Stimulated activated CD8-positive, alpha-beta memory T cell treated with anti-CD3 and anti-CD28 coated beads, Interleukin-4, amount 100 ng/mL, for 48 hours (primary cell): ENCODE results near the gene LANCL3.

Experiments used
- DNase-seq: peaks from one replicate; pipeline ENCODE4 v3.0.0-alpha.2; 2020

Gene LANCL3

DNA sequence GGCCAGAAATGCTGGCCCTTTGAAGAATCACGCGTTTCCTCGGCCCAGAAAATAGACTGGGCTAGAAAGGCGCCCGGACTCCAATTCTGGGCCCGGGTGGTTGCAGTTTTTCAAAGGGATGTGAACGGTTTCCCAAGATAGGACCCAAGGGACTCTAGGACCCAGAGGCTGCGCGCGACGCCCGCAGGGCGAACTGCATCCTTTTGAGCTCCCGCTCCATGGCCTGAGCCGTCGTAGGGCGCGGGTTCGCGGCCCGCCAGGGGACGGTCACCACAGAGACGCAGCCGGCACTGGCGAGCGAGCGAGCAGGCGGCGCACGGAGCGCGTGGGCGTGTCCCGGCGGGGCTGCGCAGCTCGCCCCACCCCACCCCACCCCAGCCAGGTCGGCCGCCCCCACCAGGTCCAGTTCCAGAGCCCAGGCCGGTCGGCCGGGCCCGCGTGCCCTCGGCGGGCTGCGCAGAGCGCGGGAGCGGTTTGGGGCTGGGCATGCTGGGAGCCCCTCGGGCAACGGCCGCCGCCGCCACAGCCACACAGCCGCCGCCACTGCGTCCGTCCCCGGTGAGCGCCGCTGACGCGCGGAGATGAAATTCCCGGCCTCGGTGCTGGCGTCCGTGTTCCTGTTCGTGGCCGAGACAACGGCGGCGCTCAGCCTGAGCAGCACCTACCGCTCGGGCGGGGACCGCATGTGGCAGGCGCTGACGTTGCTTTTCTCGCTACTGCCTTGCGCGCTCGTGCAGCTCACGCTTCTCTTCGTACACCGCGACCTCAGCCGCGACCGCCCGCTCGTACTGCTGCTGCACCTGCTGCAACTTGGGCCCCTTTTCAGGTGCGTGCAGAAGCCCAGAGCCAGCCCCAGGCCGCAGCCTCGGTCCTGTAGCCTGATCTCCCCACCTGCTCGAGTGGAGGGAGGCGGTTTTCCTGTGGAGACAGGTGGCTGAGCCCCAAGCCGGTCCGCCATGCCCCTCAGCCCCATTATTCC, 114.2 kb downstream of the LANCL3 start, which contains the start of gene XK:
TSS of gene XK (plus strand) at position 411 of the 979 bp plus-strand sequence. CDS start at position 582, 171 bp downstream.
- DNase-seq: peak; percentile 50

- no peak for DNase-seq
These were observed 115.0 kb downstream of the LANCL3 start for GRCh38 chrX:37686369-37686995.

- DNase-seq: no peak
These were observed 115.5 kb downstream of the LANCL3 start for GRCh38 chrX:37686996-37687395.

GRCh38 chrX:37690119-37690518, 118.7 kb downstream of the LANCL3 start:
- no peak for DNase-seq

- DNase-seq: no peak
These were observed 121.5 kb downstream of the LANCL3 start for GRCh38 chrX:37692918-37693317.

- DNase-seq: no peak
These were observed 125.8 kb downstream of the LANCL3 start for GRCh38 chrX:37697169-37697760.

DNA sequence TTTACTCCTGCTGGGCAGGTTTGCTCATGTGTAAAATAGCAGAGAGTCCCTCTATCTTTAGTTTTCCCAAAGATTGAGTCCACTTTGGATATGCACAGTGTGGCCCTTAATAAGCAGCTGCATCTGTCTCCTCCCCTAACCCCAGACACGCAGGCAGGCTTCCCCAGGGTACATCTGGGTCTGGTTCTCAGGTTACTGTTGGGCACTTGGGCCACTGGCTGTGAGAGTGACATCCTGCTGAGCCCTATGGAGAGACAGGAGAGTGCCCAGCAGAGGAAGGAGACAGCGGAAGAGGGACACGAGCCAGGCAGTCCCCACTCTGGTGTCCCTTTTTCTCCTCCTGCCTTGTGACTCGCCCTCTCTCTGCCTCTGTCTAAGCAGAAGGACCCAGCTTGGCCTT, 130.1 kb downstream of the LANCL3 start:
- DNase-seq: no peak

- no peak for DNase-seq
These were observed 140.5 kb downstream of the LANCL3 start for GRCh38 chrX:37711991-37712390.

GRCh38 chrX:37712458-37712857, 141.0 kb downstream of the LANCL3 start:
- DNase-seq: no peak

GRCh38 chrX:37714479-37714878, 143.0 kb downstream of the LANCL3 start:
- DNase-seq: no peak

DNA sequence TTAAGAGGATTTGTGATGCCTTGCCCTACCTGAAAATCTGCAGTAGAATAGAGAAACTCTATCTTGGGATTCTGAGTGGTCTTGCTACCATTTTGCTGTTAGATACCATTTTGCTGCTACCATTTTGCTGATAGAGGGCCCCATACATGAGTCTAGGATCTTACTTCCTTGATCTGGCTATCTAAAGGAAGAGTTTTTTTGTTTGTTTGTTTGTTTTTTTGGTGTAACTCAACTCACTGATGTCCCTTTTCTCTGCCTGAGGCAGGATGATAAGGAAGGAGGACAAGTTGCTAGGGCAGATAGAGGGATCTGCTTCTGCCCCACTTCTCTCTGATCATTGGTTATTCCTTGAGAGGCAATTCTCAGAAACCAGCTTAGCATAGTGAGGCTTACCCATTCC, 145.1 kb downstream of the LANCL3 start:
- DNase-seq: no peak

DNA sequence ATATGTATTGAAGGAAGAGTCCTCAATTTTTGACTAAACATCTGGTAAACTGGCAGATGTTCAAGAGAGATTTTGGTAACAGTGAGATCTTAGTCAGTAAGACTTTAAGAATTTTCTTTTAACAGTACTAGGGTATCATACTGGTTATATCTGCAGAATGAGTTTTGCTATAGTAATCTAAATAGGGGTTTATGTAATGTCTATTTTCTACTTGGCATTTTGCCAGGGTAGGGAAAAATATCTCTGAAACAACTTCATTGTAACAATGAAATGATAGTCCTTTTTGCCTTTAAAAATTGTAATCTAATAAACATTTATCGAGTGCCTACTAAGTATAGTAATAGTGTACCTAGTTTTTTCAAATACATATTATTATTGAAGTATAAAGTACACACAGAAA, 146.2 kb downstream of the LANCL3 start:
- no peak for DNase-seq

DNA sequence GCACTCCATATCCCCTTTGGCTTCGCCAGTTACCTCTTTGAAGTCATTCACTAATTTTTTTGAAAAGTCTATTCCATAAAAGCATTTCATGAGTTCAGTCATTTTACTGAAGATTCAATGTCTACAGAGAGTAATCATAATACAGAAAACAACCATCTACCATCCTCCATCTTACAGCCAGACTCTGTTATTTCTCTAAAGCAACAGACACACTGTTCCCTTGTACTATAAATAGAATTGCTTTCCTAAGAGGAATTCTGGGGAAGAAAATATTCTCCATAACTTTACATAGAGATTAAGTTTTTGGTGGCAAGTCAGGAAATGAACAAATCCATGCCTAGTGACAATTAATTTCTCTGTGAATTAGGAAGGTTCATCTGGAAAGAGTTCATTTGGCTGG, 151.1 kb downstream of the LANCL3 start:
- DNase-seq: no peak

DNA sequence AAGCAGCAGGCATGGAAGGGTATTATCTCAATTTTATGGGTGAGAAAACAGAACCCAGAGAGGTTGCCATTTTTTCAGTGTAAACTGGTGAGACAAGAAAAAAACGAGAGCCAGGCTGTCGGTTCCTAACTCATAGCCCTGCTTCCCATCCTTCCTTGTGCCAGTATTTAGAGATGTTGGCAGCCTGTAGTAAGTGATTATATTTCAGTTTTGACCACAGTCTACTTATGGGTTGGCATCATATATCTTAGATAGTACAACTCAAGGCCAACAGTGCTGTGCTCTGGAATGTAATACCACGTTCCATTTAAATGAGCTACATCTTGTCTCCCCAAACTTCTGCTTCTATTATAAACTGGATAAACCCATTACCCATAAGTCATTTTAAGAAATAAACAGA, 154.9 kb downstream of the LANCL3 start:
- DNase-seq: no peak
